HepG2 (cell line): ENCODE data around the gene SNX2. TPM values are rescaled to one million over a fixed set of nuclear protein-coding genes. Genes with fewer than 3 reads are reported as not detected.

Source experiments
- DNMT3B ChIP-seq: conservative IDR thresholded peaks from 2 replicates; pipeline ENCODE4 v1.6.1; 2016; ENCODE audit warnings: missing biosample characterization, control low read depth
- EEA1 ChIP-seq: sonication (generic); formaldehyde crosslinking; IDR thresholded peaks from 2 replicates; pipeline ENCODE4 v1.5.1; 2020; ENCODE audit warnings: mild to moderate bottlenecking, missing genetic modification reagents, borderline replicate concordance
- ELF1 ChIP-seq: sonication (generic); formaldehyde crosslinking; IDR thresholded peaks from 2 replicates; pipeline ENCODE4 v1.4.0; 2020; ENCODE audit warnings: missing genetic modification reagents
- FOXK2 ChIP-seq: fragments of 450-650 bp; IDR thresholded peaks from 2 replicates; pipeline ENCODE4 v1.6.1; 2016
- IKZF5 ChIP-seq: IDR thresholded peaks from 2 replicates; pipeline ENCODE4 v1.6.1; 2018; ENCODE audit warnings: missing genetic modification reagents, mild to moderate bottlenecking, missing compliant biosample characterization
- MAFF ChIP-seq: IDR thresholded peaks from 2 replicates; pipeline ENCODE4 v1.6.1; 2011; ENCODE audit warnings: low read depth, low read length, improper control_type of control experiment
- NBN ChIP-seq: fragments of 450-650 bp; conservative IDR thresholded peaks from 2 replicates; pipeline ENCODE4 v1.6.1; 2017
- PLSCR1 ChIP-seq: sonication (generic); formaldehyde crosslinking; IDR thresholded peaks from 2 replicates; pipeline ENCODE4 v1.5.0; 2020; ENCODE audit warnings: missing genetic modification reagents, mild to moderate bottlenecking, borderline replicate concordance
- RFXAP ChIP-seq: sonication (generic); formaldehyde crosslinking; IDR thresholded peaks from 2 replicates; pipeline ENCODE4 v1.4.0; 2020; ENCODE audit warnings: missing genetic modification reagents, borderline replicate concordance
- RNF2 ChIP-seq: fragments of 450-650 bp; conservative IDR thresholded peaks from 2 replicates; pipeline ENCODE4 v1.6.1; 2016; ENCODE audit warnings: low read depth
- RXRB ChIP-seq: IDR thresholded peaks from 2 replicates; pipeline ENCODE4 v1.6.1; 2016; ENCODE audit warnings: borderline replicate concordance, missing genetic modification reagents, missing compliant biosample characterization
- SSRP1 ChIP-seq: IDR thresholded peaks from 2 replicates; pipeline ENCODE4 v1.6.1; 2016; ENCODE audit warnings: control low read depth
- ZBTB7B ChIP-seq: sonication (generic); formaldehyde crosslinking; IDR thresholded peaks from 2 replicates; pipeline ENCODE4 v1.4.0; 2020; ENCODE audit warnings: missing genetic modification reagents
- ZNF263 ChIP-seq: sonication (generic); formaldehyde crosslinking; IDR thresholded peaks from 2 replicates; pipeline ENCODE4 v1.4.0; 2020; ENCODE audit warnings: missing genetic modification reagents
- ZNF326 ChIP-seq: sonication (generic); formaldehyde crosslinking; IDR thresholded peaks from 2 replicates; pipeline ENCODE4 v1.4.0; 2020; ENCODE audit warnings: missing genetic modification reagents, borderline replicate concordance
- ZNF432 ChIP-seq: sonication (generic); formaldehyde crosslinking; IDR thresholded peaks from 2 replicates; pipeline ENCODE4 v1.5.0; 2020; ENCODE audit warnings: missing genetic modification reagents, mild to moderate bottlenecking, borderline replicate concordance
- ZNF496 ChIP-seq: sonication (generic); formaldehyde crosslinking; IDR thresholded peaks from 2 replicates; pipeline ENCODE4 v1.8.1; 2023; ENCODE audit warnings: mild to moderate bottlenecking, moderate library complexity, missing genetic modification reagents; ENCODE audit not compliant: insufficient replicate concordance
- ZNF552 ChIP-seq: sonication (generic); formaldehyde crosslinking; IDR thresholded peaks from 2 replicates; pipeline ENCODE4 v1.9.0; 2022; ENCODE audit warnings: missing genetic modification reagents, mild to moderate bottlenecking, borderline replicate concordance
- ZNF616 ChIP-seq: sonication (generic); formaldehyde crosslinking; IDR thresholded peaks from 2 replicates; pipeline ENCODE4 v1.5.0; 2020; ENCODE audit warnings: low read depth, mild to moderate bottlenecking, missing genetic modification reagents
- polyA plus RNA-seq, 8 experiments: library from polyadenylated mRNA; depleted of rRNA in 3 of 8; stranded (reverse) in 7 of 8; unstranded in 1 of 8; fragments of >200 nt; fragmentation: Illumina TruSeq in 4 of 8; extraction: Trizol in 4 of 8; gene quantifications; 2 replicates each; pipeline versions ENCODE4 v1.2.1 to v1.2.3, GENCODE V29; 2011 to 2016; ENCODE audit warnings: low read depth in 4 of 8, missing spikeins in 1 of 8, mixed read lengths in 1 of 8; ENCODE audit not compliant: insufficient read depth in 1 of 8
- total RNA-seq, 5 experiments: library from RNA; depleted of rRNA; stranded (reverse); fragments of >200 nt; fragmentation: Illumina TruSeq; extraction: Trizol; gene quantifications; 2 replicates each; pipeline ENCODE4 v1.2.3, GENCODE V29; 2016; ENCODE audit warnings: low read depth in 1 of 5
- TF ChIP-seq, protein P1 (sequence below): sonication (generic); formaldehyde crosslinking; IDR thresholded peaks from 2 replicates; pipeline ENCODE4 v1.4.0; 2020; ENCODE audit warnings: missing genetic modification reagents, mild to moderate bottlenecking, borderline replicate concordance

The SNX2 gene
- total and polyA plus RNA-seq, 2 of the 13 experiments (the other 11 are each of a cell fraction or from before 2014, with no cell fraction given) = 26.4 to 78.8 TPM

GRCh38 chr5:122774861-122775549 lies at the start of gene SNX2 (continued):
- 0 out of 2 replicates have a peak, but pooled peaks have one; percentile 18 for TF ChIP-seq IKZF5 (CRISPR knock-in tag)
- no peak for TF ChIP-seq FOXK2
- TF ChIP-seq PLSCR1 (CRISPR knock-in tag) = no peak
- no peak for TF ChIP-seq ELF1 (CRISPR knock-in tag)
- TF ChIP-seq ZNF552 (CRISPR knock-in tag) = no peak
- TF ChIP-seq EEA1 (CRISPR knock-in tag) = no peak
- TF ChIP-seq NBN = no peak
- TF ChIP-seq ZBTB7B (CRISPR knock-in tag) = no peak
- TF ChIP-seq, protein P1, sequence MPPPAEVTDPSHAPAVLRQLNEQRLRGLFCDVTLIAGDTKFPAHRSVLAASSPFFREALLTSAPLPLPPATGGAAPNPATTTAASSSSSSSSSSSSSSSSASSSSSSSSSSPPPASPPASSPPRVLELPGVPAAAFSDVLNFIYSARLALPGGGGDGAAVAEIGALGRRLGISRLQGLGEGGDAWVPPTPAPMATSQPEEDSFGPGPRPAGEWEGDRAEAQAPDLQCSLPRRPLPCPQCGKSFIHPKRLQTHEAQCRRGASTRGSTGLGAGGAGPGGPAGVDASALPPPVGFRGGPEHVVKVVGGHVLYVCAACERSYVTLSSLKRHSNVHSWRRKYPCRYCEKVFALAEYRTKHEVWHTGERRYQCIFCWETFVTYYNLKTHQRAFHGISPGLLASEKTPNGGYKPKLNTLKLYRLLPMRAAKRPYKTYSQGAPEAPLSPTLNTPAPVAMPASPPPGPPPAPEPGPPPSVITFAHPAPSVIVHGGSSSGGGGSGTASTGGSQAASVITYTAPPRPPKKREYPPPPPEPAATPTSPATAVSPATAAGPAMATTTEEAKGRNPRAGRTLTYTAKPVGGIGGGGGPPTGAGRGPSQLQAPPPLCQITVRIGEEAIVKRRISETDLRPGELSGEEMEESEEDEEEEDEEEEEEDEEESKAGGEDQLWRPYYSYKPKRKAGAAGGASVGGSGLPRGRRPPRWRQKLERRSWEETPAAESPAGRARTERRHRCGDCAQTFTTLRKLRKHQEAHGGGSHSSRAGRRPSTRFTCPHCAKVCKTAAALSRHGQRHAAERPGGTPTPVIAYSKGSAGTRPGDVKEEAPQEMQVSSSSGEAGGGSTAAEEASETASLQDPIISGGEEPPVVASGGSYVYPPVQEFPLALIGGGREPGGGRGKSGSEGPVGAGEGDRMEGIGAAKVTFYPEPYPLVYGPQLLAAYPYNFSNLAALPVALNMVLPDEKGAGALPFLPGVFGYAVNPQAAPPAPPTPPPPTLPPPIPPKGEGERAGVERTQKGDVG (CRISPR knock-in tag) = no peak
- TF ChIP-seq MAFF = no peak
- TF ChIP-seq ZNF616 (CRISPR knock-in tag) = peak; percentile 54; the same call in 1 of the 2 replicates
- TF ChIP-seq RFXAP (CRISPR knock-in tag) = peak; percentile 74; the same call in 1 of the 2 replicates
- TF ChIP-seq RNF2 = no peak
- TF ChIP-seq SSRP1 (CRISPR knock-in tag) = no peak
- no peak for TF ChIP-seq DNMT3B (CRISPR knock-in tag)
- no peak; the same call in 1 of the 2 replicates for TF ChIP-seq RXRB (CRISPR knock-in tag)
- no peak for TF ChIP-seq ZNF326 (CRISPR knock-in tag)
- TF ChIP-seq ZNF432 (CRISPR knock-in tag) = no peak
- TF ChIP-seq ZNF496 = no peak
- TF ChIP-seq ZNF263 (CRISPR knock-in tag) = peak; percentile 51; the same call in 1 of the 2 replicates
